Neural crest cell (in vitro differentiated cells): ENCODE measurements around the gene CFAP221. TPM values are rescaled to one million over a fixed set of nuclear protein-coding genes. Genes with fewer than 3 reads are reported as not detected.
A peak's percentile ranks its signal among the peaks of the same experiment; 100 is the strongest.

Source experiments
- DNase-seq: peaks from one replicate; pipeline ENCODE4 v3.0.0; 2021; ENCODE audit warnings: low read depth, mixed read lengths, low spot score
- H3K27ac Mint-ChIP-seq: one replicate; pipeline ENCODE4 v1.8.0; 2021; ENCODE audit warnings: mild to moderate bottlenecking, mixed read lengths; ENCODE audit not compliant: unreplicated experiment
- H3K27me3 Mint-ChIP-seq: 2 replicates; pipeline ENCODE4 v1.8.0; 2021; ENCODE audit warnings: low read depth, mild to moderate bottlenecking, mixed read lengths
- H3K36me3 Mint-ChIP-seq: 2 replicates; pipeline ENCODE4 v1.8.0; 2021; ENCODE audit warnings: low read depth, mild to moderate bottlenecking, mixed read lengths
- H3K4me1 Mint-ChIP-seq: 2 replicates; pipeline ENCODE4 v1.8.0; 2021; ENCODE audit warnings: mixed read lengths
- H3K4me3 Mint-ChIP-seq: one replicate; pipeline ENCODE4 v1.8.0; 2021; ENCODE audit warnings: mild to moderate bottlenecking, mixed read lengths
- H3K9me3 Mint-ChIP-seq: 2 replicates; pipeline ENCODE4 v1.8.0; 2021; ENCODE audit warnings: mixed read lengths
- total RNA-seq: library from RNA; stranded (reverse); gene quantifications from 2 replicates; pipeline ENCODE4 v1.2.1, GENCODE V29; 2021
- TF ChIP-seq, protein P1 (sequence below): fragments of 200-600 bp; sonication (generic); conservative IDR thresholded peaks from 2 replicates; pipeline ENCODE4 v1.5.0; 2021; ENCODE audit warnings: antibody characterized with exemption, mild to moderate bottlenecking

CFAP221 gene
- total RNA-seq, 1 donor from 2014 or later = 2.0 TPM

DNA sequence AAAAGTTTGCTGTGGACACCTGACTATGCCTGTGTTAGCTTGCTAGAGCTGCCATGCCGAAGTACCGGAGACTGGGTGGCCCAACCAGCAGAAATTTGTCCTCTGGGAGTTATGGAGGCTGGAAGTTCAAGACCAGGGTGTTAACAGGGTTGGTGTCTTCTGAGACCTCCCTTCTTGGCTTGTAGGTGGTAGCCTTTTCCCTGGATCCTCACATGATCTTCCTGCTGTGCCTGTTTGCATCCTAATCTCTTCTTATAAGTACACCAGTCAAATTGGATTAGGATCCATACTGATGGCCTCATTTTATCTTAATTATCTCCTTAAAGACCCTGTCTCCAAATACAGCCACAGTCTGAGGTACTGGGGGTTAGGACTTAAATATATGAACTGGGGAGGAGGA lies 135.6 kb downstream of the CFAP221 start:
- no peak for DNase-seq
- TF ChIP-seq, protein P1, sequence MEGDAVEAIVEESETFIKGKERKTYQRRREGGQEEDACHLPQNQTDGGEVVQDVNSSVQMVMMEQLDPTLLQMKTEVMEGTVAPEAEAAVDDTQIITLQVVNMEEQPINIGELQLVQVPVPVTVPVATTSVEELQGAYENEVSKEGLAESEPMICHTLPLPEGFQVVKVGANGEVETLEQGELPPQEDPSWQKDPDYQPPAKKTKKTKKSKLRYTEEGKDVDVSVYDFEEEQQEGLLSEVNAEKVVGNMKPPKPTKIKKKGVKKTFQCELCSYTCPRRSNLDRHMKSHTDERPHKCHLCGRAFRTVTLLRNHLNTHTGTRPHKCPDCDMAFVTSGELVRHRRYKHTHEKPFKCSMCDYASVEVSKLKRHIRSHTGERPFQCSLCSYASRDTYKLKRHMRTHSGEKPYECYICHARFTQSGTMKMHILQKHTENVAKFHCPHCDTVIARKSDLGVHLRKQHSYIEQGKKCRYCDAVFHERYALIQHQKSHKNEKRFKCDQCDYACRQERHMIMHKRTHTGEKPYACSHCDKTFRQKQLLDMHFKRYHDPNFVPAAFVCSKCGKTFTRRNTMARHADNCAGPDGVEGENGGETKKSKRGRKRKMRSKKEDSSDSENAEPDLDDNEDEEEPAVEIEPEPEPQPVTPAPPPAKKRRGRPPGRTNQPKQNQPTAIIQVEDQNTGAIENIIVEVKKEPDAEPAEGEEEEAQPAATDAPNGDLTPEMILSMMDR = no peak
- peak overlapping the region; percentile 90 for H3K4me3 Mint-ChIP-seq
- H3K27me3 Mint-ChIP-seq = peaks cover 2% of the 10 kb centered on the region
- H3K27ac Mint-ChIP-seq = no peak overlapping the region
- H3K36me3 Mint-ChIP-seq = peaks cover 6% of the 10 kb centered on the region
- peaks cover 49% of the 10 kb centered on the region for H3K4me1 Mint-ChIP-seq
- no peaks in the 10 kb centered on the region for H3K9me3 Mint-ChIP-seq

DNA sequence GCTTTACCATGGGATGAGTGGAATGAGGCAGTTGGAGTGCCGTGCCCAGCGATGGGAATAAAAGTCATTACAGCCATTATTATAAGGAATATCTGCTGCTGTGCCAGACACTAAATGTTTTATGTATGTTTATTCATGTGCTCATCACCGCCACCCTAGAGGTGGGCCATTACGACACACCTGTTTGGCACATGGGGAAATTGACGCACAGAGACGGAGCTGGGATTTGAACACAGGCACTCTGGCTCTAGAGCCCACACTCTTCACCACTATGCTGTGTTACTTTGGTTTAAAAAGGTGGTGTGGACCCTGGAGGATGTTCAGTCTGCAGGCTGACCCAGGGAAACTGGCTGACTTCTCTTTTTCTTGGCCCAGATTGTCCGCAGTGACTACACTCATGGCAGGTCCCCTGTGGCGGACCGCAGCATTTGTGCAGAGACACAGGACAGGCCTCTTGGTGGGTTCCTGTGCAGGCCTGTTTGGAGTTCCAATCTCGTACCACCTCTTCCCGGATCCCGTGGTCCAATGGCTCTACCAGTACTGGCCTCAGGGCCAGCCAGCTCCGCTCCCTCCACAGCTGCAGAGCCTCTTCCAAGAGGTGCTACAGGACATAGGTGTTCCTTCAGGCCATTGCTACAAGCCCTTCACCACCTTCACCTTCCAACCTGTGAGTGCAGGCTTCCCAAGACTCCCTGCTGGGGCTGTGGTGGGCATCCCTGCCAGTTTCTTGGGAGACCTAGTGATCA lies 136.4 kb downstream of the CFAP221 start:
- peaks cover 6% of the 10 kb centered on the region for H3K36me3 Mint-ChIP-seq
- no peaks in the 10 kb centered on the region for H3K9me3 Mint-ChIP-seq
- TF ChIP-seq, protein P1 = no peak
- no peak for DNase-seq
- peaks cover 57% of the 10 kb centered on the region for H3K4me1 Mint-ChIP-seq
- peaks cover 2% of the 10 kb centered on the region for H3K27me3 Mint-ChIP-seq
- H3K4me3 Mint-ChIP-seq = peak overlapping the region; percentile 90
- H3K27ac Mint-ChIP-seq = no peak overlapping the region

GRCh38 chr2:119681203-119681867 lies 137.1 kb downstream of the CFAP221 start:
- peaks cover 58% of the 10 kb centered on the region for H3K4me1 Mint-ChIP-seq
- no peaks in the 10 kb centered on the region for H3K9me3 Mint-ChIP-seq
- TF ChIP-seq, protein P1 = no peak
- H3K36me3 Mint-ChIP-seq = peaks cover 6% of the 10 kb centered on the region
- DNase-seq = no peak
- no peaks in the 10 kb centered on the region for H3K27me3 Mint-ChIP-seq
- H3K4me3 Mint-ChIP-seq = peak overlapping the region; percentile 90
- H3K27ac Mint-ChIP-seq = peak overlapping the region; percentile 75

DNA sequence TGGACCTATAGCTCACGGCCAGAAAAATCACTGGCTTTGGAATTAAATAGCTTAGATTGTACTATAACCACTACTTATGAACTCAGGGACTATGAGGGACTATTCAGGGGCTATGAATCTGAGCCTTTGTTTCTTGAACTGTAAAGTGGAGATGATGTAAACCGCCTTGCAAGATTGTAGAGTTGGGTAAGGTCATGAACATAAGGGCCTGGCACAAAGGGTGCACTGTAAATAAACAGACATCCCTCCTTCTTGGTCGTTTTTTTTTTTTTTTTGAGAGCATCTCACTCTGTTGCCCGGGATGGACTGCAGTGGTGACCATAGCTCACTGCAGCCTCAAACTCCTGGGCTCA lies 137.6 kb downstream of the CFAP221 start:
- H3K4me3 Mint-ChIP-seq = peak overlapping the region; percentile 90
- H3K4me1 Mint-ChIP-seq = peaks cover 58% of the 10 kb centered on the region
- DNase-seq = no peak
- TF ChIP-seq, protein P1 = no peak
- no peaks in the 10 kb centered on the region for H3K9me3 Mint-ChIP-seq
- peak overlapping the region; percentile 75 for H3K27ac Mint-ChIP-seq
- H3K36me3 Mint-ChIP-seq = peaks cover 7% of the 10 kb centered on the region
- no peaks in the 10 kb centered on the region for H3K27me3 Mint-ChIP-seq

GRCh38 chr2:119682578-119682977 lies 138.3 kb downstream of the CFAP221 start:
- TF ChIP-seq, protein P1 = no peak
- H3K9me3 Mint-ChIP-seq = no peaks in the 10 kb centered on the region
- H3K36me3 Mint-ChIP-seq = peaks cover 11% of the 10 kb centered on the region
- H3K27ac Mint-ChIP-seq = peak overlapping the region; percentile 63
- DNase-seq = no peak
- H3K27me3 Mint-ChIP-seq = no peaks in the 10 kb centered on the region
- H3K4me3 Mint-ChIP-seq = peak overlapping the region; percentile 90
- peaks cover 58% of the 10 kb centered on the region for H3K4me1 Mint-ChIP-seq
